Pancreas (tissue), 10 donors: Measurements from ENCODE around the gene PHKG1. TPM values are rescaled to one million over a fixed set of nuclear protein-coding genes. Genes with fewer than 3 reads are reported as not detected.
"Not testable (repeated sequence)": the region's sequence is repeated elsewhere in the genome, so short reads cannot be mapped to it uniquely, and the experiment has no call there.

Experiments used
- ATAC-seq, 4 donors: fragments of 200-7000 bp; cut with Tn5 transposase; one replicate each; pipeline versions ENCODE4 v1.8.0 to v1.9.1; 2020; ENCODE audit warnings: mild to moderate bottlenecking in 4 of 4, moderate library complexity in 4 of 4
- DNase-seq, 6 donors: peaks; one replicate each; pipeline ENCODE4 v3.0.0-alpha.2; 2020
- FAIRE-seq: peaks from 2 replicates; lab custom pipeline; 2012; peaks lifted over from hg19 to GRCh38; lab: Jason Lieb, UNC
- H3K27ac ChIP-seq, 4 donors: fragments of 200-600 bp; sonication (generic); 1 replicate in 3 of 4; 2 replicates in 1 of 4; pipeline versions ENCODE4 v1.5.0 to v1.8.0; 2020
- H3K27me3 ChIP-seq, 4 donors: fragments of 200-600 bp; one replicate each; pipeline ENCODE4 v1.8.0; 2021
- H3K36me3 ChIP-seq, 3 donors: fragments of 200-600 bp; sonication (generic) in 1 of 3; one replicate each; pipeline versions ENCODE4 v1.5.0 to v1.8.0; 2020 to 2021
- H3K4me1 ChIP-seq, 3 donors: fragments of 200-600 bp; one replicate each; pipeline ENCODE4 v1.8.0; 2021
- H3K4me3 ChIP-seq, 4 donors: fragments of 200-600 bp; sonication (generic) in 2 of 4; one replicate each; pipeline versions ENCODE4 v1.5.0 to v1.8.0; 2020 to 2021
- H3K9me3 ChIP-seq, 4 donors: fragments of 200-600 bp; one replicate each; pipeline ENCODE4 v1.8.0; 2021
- CTCF ChIP-seq, 4 donors: fragments of 200-600 bp; sonication (generic) in 3 of 4; IDR thresholded peaks; one replicate each; pipeline versions ENCODE4 v1.5.0 to v1.8.0; 2021; ENCODE audit warnings: antibody characterized with exemption in 4 of 4
- WGBS, 2 donors: extraction: QIAGEN DNeasy Blood & Tissue Kit; methylation state at CpG; one replicate each; pipeline ENCODE4 v1.1.7; 2013; 5-methylcytosine and 5-hydroxymethylcytosine counted together
- intact Hi-C, 3 donors: fragments of 100-400 bp; cut with DNase I; formaldehyde crosslinking; loops; one replicate each; pipeline versions ENCODE4 v1.11.1 to v1.14.2; 2022
- polyA plus RNA-seq, 2 donors: library from polyadenylated mRNA; stranded (reverse); fragments of 200-250 nt; gene quantifications; one replicate each; pipeline ENCODE4 v1.2.3, GENCODE V29; 2013
- total RNA-seq, 6 donors: library from RNA; stranded (reverse); fragmentation: NEBNext Ultra II Directional in 4 of 6; extraction: Animal tissue kit (Norgen Biotek cat#: 25700) in 4 of 6; gene quantifications; one replicate each; pipeline versions ENCODE4 v1.2.1 to v1.2.4, GENCODE V29; 2021 to 2023
- donor health status: healthy with polysubstance abuse.
- donor health status: DM: no; HTN: no; CAD: no; lungs with moderate emphysema.
- donor health status: DM: no; HTN: no; CAD: no.
- donor health status: control.
- donor health status: control.
- donor health status: Bipolar disorder and iron deficiency.
- donor health status: DM: yes; HTN: yes; CAD: no.
- donor health status: DM: no; HTN: no; CAD: no.
- donor health status: DM: no; HTN: no; CAD: no.
- donor health status: DM: yes; HTN: yes; CAD: no.

PHKG1 gene
- total and polyA plus RNA-seq, 8 donors, result 0.16 to 1.6 (median 0.61) TPM

GRCh38 chr7:56078196-56078595 is 14.6 kb downstream of the PHKG1 start:
- intact Hi-C loops, result loop anchor here in 1 of 3 donors (10.0 kb wide), 1 partner anchor 73 kb away; no protein-coding TSS in a partner anchor
- ATAC-seq (no peak), FAIRE-seq (no peak), DNase-seq (peak in 2 of 6 donors; percentile 52 to 77)
- Histone ChIP-seq H3K36me3 (no peaks in the 10 kb centered on the region), H3K9me3 (no peaks in the 10 kb centered on the region), H3K27me3 (no peaks in the 10 kb centered on the region), H3K27ac (no peak overlapping the region), H3K4me1 (peaks cover 3 to 14% (median 12%) of the 10 kb centered on the region in 3 donors), H3K4me3 (no peak overlapping the region)
- 95 to 97% methylated on average over 16 of the region's 16 CpGs for WGBS, 2 donors
- TF ChIP-seq CTCF (IDR thresholded peaks at IDR 0.05), result no peak

GRCh38 chr7:56077681-56078080 is 15.1 kb downstream of the PHKG1 start:
- no peaks in the 10 kb centered on the region for H3K36me3 ChIP-seq
- TF ChIP-seq CTCF (IDR thresholded peaks at IDR 0.05), result no peak
- no peak for FAIRE-seq
- H3K27me3 ChIP-seq, result no peaks in the 10 kb centered on the region
- no peaks in the 10 kb centered on the region for H3K9me3 ChIP-seq
- no peak overlapping the region for H3K4me3 ChIP-seq
- no peak overlapping the region for H3K27ac ChIP-seq
- no peak for ATAC-seq
- H3K4me1 ChIP-seq, result peaks cover 3 to 12% (median 10%) of the 10 kb centered on the region in 3 donors
- WGBS, 2 donors, result 82 to 95% methylated on average over 3 of the region's 3 CpGs
- intact Hi-C loops, result loop anchor here in 1 of 3 donors (10.0 kb wide), 1 partner anchor 73 kb away; no protein-coding TSS in a partner anchor
- peak in 1 of 6 donors; percentile 19 for DNase-seq

- Histone ChIP-seq H3K36me3 (peaks cover 0 to 18% (median 8%) of the 10 kb centered on the region in 3 donors), H3K27ac (peak overlapping the region in 3 of 4 donors; percentile 33 to 67 (median 50)), H3K4me1 (peaks cover 3 to 5% (median 4%) of the 10 kb centered on the region in 3 donors), H3K9me3 (no peaks in the 10 kb centered on the region), H3K27me3 (no peaks in the 10 kb centered on the region), H3K4me3 (no peak overlapping the region)
- WGBS, 2 donors, result 7 to 9% methylated on average over 19 of the region's 19 CpGs
- ATAC-seq (peak; percentile 97 to 99 (median 98)), FAIRE-seq (no peak), DNase-seq (peak; percentile 90 to 97 (median 94))
- intact Hi-C loops, result loop anchor here in 2 of 3 donors (2.0 to 10.0 kb wide), 2 partner anchors 70 kb away; no protein-coding TSS in a partner anchor
- peak; percentile 83 to 96 (median 90) for TF ChIP-seq CTCF (IDR thresholded peaks at IDR 0.05)
Measured at GRCh38 chr7:56074371-56074791, 18.4 kb downstream of the PHKG1 start.

- not testable (repeated sequence) for FAIRE-seq
Measured at GRCh38 chr7:56066376-56066775, 26.4 kb downstream of the PHKG1 start.

GRCh38 chr7:56063882-56064625 is 28.7 kb downstream of the PHKG1 start, which contains the start of gene SUMF2:
TSS of gene SUMF2 (plus strand) at chr7:56064286. CDS start at chr7:56064312, 26 bp downstream.
- DNase-seq, result peak; percentile 84 to 96 (median 88)
- FAIRE-seq, result no peak
- Histone ChIP-seq H3K27me3 (no peaks in the 10 kb centered on the region), H3K4me1 (peaks cover 8 to 35% (median 15%) of the 10 kb centered on the region in 3 donors), H3K27ac (peak within 1 kb of the TSS; percentile 67 to 92 (median 85)), H3K36me3 (peaks cover 4 to 16% (median 16%) of the 10 kb centered on the region in 3 donors), H3K9me3 (no peaks in the 10 kb centered on the region), H3K4me3 (peak within 1 kb of the TSS; percentile 49 to 78 (median 66))
- ATAC-seq, result peak; percentile 93 to 98 (median 96)
- WGBS, 2 donors, result 1% methylated on average over 49 of the region's 49 CpGs
- TF ChIP-seq CTCF (IDR thresholded peaks at IDR 0.05), result no peak
- intact Hi-C loops, result no loop called here

More at GRCh38 chr7:56066376-56066775, 26.4 kb downstream of the PHKG1 start:
- intact Hi-C loops, H3K27me3 ChIP-seq, H3K27ac ChIP-seq, H3K4me3 ChIP-seq, H3K9me3 ChIP-seq, ATAC-seq: not testable (repeated sequence)
- DNase-seq, result peak in 1 of 6 donors; percentile 19
- 97% methylated on average over 13 of the region's 13 CpGs for WGBS, 2 donors
- Histone ChIP-seq H3K4me1 (peaks cover 8 to 21% (median 10%) of the 10 kb centered on the region in 3 donors), H3K36me3 (peaks cover 0 to 26% (median 11%) of the 10 kb centered on the region in 3 donors)
